ENCODE measurements around the gene HERC5.
A peak's percentile ranks its signal among the peaks of the same experiment; 100 is the strongest.

The HERC5 gene

GRCh38 chr4:88448889-88449288 is 8.0 kb upstream of the HERC5 start:
- Histone ChIP-seq H2BK15ac (replicated peaks; ENCODE audit: low read depth) (no peak overlapping the region), H3K18ac (ENCODE audit: low read length) (no peak overlapping the region), H3K4me2 (ENCODE audit: low read length) (no peak overlapping the region), H4K5ac (ENCODE audit: low read length) (no peak overlapping the region), H3K4me3 (ENCODE audit: low read length) (no peak overlapping the region), H2BK5ac (ENCODE audit: low read length) (no peak overlapping the region), H4K8ac (ENCODE audit: low read depth, low read length) (no peak overlapping the region), H3K56ac (ENCODE audit: low read length) (no peak overlapping the region), H3K23ac (ENCODE audit: low read length) (no peak overlapping the region), H3K4ac (ENCODE audit: low read depth, low read length) (no peak overlapping the region), H3K4me1 (ENCODE audit: control insufficient read depth, low read depth, low read length) (no peaks in the 10 kb centered on the region), H3K79me2 (ENCODE audit: control insufficient read depth, insufficient read depth, low read length) (no peaks in the 10 kb centered on the region), H3K27me3 (ENCODE audit: insufficient read depth, low read length, poor library complexity) (no peaks in the 10 kb centered on the region), H3K9ac (ENCODE audit: low read length) (no peak overlapping the region), H3K27ac (ENCODE audit: low read depth, low read length) (no peak overlapping the region), H2AK5ac (ENCODE audit: low read length) (no peak overlapping the region), H3K79me1 (ENCODE audit: low read length) (no peaks in the 10 kb centered on the region), H3K36me3 (ENCODE audit: control insufficient read depth, insufficient read depth, low read length) (no peaks in the 10 kb centered on the region), H2BK120ac (ENCODE audit: low read depth, low read length) (no peak overlapping the region)
- DNase-seq = no peak

- no peak overlapping the region for H4K8ac ChIP-seq (ENCODE audit: low read depth, low read length)
- H3K27ac ChIP-seq (ENCODE audit: low read depth, low read length) = no peak overlapping the region
- H2BK120ac ChIP-seq (ENCODE audit: low read depth, low read length) = no peak overlapping the region
- no peaks in the 10 kb centered on the region for H3K79me1 ChIP-seq (ENCODE audit: low read length)
- no peak overlapping the region for H3K4me2 ChIP-seq (ENCODE audit: low read length)
- no peaks in the 10 kb centered on the region for H3K36me3 ChIP-seq (ENCODE audit: control insufficient read depth, insufficient read depth, low read length)
- H2AK5ac ChIP-seq (ENCODE audit: low read length) = no peak overlapping the region
- no peak overlapping the region for H2BK15ac ChIP-seq (replicated peaks; ENCODE audit: low read depth)
- no peak for DNase-seq
- H3K4me1 ChIP-seq (ENCODE audit: control insufficient read depth, low read depth, low read length) = no peaks in the 10 kb centered on the region
- no peak overlapping the region for H3K23ac ChIP-seq (ENCODE audit: low read length)
- no peaks in the 10 kb centered on the region for H3K79me2 ChIP-seq (ENCODE audit: control insufficient read depth, insufficient read depth, low read length)
- H4K5ac ChIP-seq (ENCODE audit: low read length) = no peak overlapping the region
- H3K9ac ChIP-seq (ENCODE audit: low read length) = no peak overlapping the region
- no peak overlapping the region for H3K4ac ChIP-seq (ENCODE audit: low read depth, low read length)
- no peak overlapping the region for H3K4me3 ChIP-seq (ENCODE audit: low read length)
- H3K27me3 ChIP-seq (ENCODE audit: insufficient read depth, low read length, poor library complexity) = no peaks in the 10 kb centered on the region
- H3K18ac ChIP-seq (ENCODE audit: low read length) = no peak overlapping the region
- no peak overlapping the region for H2BK5ac ChIP-seq (ENCODE audit: low read length)
- H3K56ac ChIP-seq (ENCODE audit: low read length) = no peak overlapping the region
These were observed 7.6 kb upstream of the HERC5 start for GRCh38 chr4:88449290-88449689.

GRCh38 chr4:88451205-88451604 is 5.7 kb upstream of the HERC5 start:
- H3K4me1 ChIP-seq (ENCODE audit: control insufficient read depth, low read depth, low read length) = no peaks in the 10 kb centered on the region
- DNase-seq = no peak
- no peak overlapping the region for H2AK5ac ChIP-seq (ENCODE audit: low read length)
- no peaks in the 10 kb centered on the region for H3K27me3 ChIP-seq (ENCODE audit: insufficient read depth, low read length, poor library complexity)
- H2BK5ac ChIP-seq (ENCODE audit: low read length) = no peak overlapping the region
- no peak overlapping the region for H3K9ac ChIP-seq (ENCODE audit: low read length)
- WGBS (ENCODE audit: extremely low coverage, insufficient coverage, low lambda C conversion rate) = no CpG with 5 or more reads among the region's 2 CpGs
- no peak overlapping the region for H3K56ac ChIP-seq (ENCODE audit: low read length)
- H3K79me1 ChIP-seq (ENCODE audit: low read length) = no peaks in the 10 kb centered on the region
- no peaks in the 10 kb centered on the region for H3K79me2 ChIP-seq (ENCODE audit: control insufficient read depth, insufficient read depth, low read length)
- no peak overlapping the region for H3K4ac ChIP-seq (ENCODE audit: low read depth, low read length)
- no peak overlapping the region for H3K27ac ChIP-seq (ENCODE audit: low read depth, low read length)
- no peak overlapping the region for H3K23ac ChIP-seq (ENCODE audit: low read length)
- no peak overlapping the region for H2BK15ac ChIP-seq (replicated peaks; ENCODE audit: low read depth)
- no peak overlapping the region for H3K4me2 ChIP-seq (ENCODE audit: low read length)
- H4K5ac ChIP-seq (ENCODE audit: low read length) = no peak overlapping the region
- H3K18ac ChIP-seq (ENCODE audit: low read length) = no peak overlapping the region
- no peak overlapping the region for H2BK120ac ChIP-seq (ENCODE audit: low read depth, low read length)
- no peak overlapping the region for H3K4me3 ChIP-seq (ENCODE audit: low read length)
- H4K8ac ChIP-seq (ENCODE audit: low read depth, low read length) = no peak overlapping the region
- no peaks in the 10 kb centered on the region for H3K36me3 ChIP-seq (ENCODE audit: control insufficient read depth, insufficient read depth, low read length)

DNA sequence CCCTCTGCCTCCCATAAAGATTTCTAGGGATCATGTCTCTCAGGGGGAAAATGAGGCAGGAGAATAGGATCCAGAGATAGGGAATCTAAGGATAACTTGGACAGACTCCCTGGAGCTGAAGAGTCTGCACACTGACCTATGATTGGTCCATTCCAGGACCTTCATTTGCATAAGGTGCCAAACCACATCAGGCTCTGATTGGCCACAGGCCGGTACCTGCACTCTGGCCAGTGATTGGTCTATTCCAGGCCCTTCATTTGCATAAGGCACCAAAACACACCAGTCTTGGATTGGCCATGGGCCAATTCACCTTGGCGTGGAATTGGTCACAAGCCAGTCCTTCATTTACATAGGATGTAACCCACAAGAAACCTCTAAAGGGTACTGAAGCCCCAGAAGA is 4.0 kb upstream of the HERC5 start:
- no CpG with 5 or more reads among the region's 2 CpGs for WGBS (ENCODE audit: extremely low coverage, insufficient coverage, low lambda C conversion rate)
- H3K4me3 ChIP-seq (ENCODE audit: low read length) = no peak overlapping the region
- no peak overlapping the region for H3K27ac ChIP-seq (ENCODE audit: low read depth, low read length)
- no peak overlapping the region for H3K23ac ChIP-seq (ENCODE audit: low read length)
- no peaks in the 10 kb centered on the region for H3K4me1 ChIP-seq (ENCODE audit: control insufficient read depth, low read depth, low read length)
- no peak overlapping the region for H3K4me2 ChIP-seq (ENCODE audit: low read length)
- H3K18ac ChIP-seq (ENCODE audit: low read length) = no peak overlapping the region
- no peak for DNase-seq
- no peak overlapping the region for H2BK5ac ChIP-seq (ENCODE audit: low read length)
- no peak overlapping the region for H2AK5ac ChIP-seq (ENCODE audit: low read length)
- H2BK120ac ChIP-seq (ENCODE audit: low read depth, low read length) = no peak overlapping the region
- H3K56ac ChIP-seq (ENCODE audit: low read length) = no peak overlapping the region
- no peaks in the 10 kb centered on the region for H3K79me2 ChIP-seq (ENCODE audit: control insufficient read depth, insufficient read depth, low read length)
- H3K9ac ChIP-seq (ENCODE audit: low read length) = no peak overlapping the region
- no peaks in the 10 kb centered on the region for H3K79me1 ChIP-seq (ENCODE audit: low read length)
- H2BK15ac ChIP-seq (replicated peaks; ENCODE audit: low read depth) = no peak overlapping the region
- no peaks in the 10 kb centered on the region for H3K36me3 ChIP-seq (ENCODE audit: control insufficient read depth, insufficient read depth, low read length)
- H4K8ac ChIP-seq (ENCODE audit: low read depth, low read length) = no peak overlapping the region
- peaks cover 3% of the 10 kb centered on the region for H3K27me3 ChIP-seq (ENCODE audit: insufficient read depth, low read length, poor library complexity)
- no peak overlapping the region for H3K4ac ChIP-seq (ENCODE audit: low read depth, low read length)
- no peak overlapping the region for H4K5ac ChIP-seq (ENCODE audit: low read length)

GRCh38 chr4:88457307-88458103 is 586 bp downstream of the HERC5 start:
- Histone ChIP-seq H4K5ac (ENCODE audit: low read length) (no peak overlapping the region), H3K4me3 (ENCODE audit: low read length) (peak overlapping the region; percentile 63), H3K27me3 (ENCODE audit: insufficient read depth, low read length, poor library complexity) (peaks cover 3% of the 10 kb centered on the region), H3K18ac (ENCODE audit: low read length) (no peak overlapping the region), H3K4ac (ENCODE audit: low read depth, low read length) (no peak overlapping the region), H4K8ac (ENCODE audit: low read depth, low read length) (no peak overlapping the region), H3K79me1 (ENCODE audit: low read length) (no peaks in the 10 kb centered on the region), H3K9ac (ENCODE audit: low read length) (peak overlapping the region; percentile 59), H2AK5ac (ENCODE audit: low read length) (no peak overlapping the region), H3K4me1 (ENCODE audit: control insufficient read depth, low read depth, low read length) (no peaks in the 10 kb centered on the region), H3K4me2 (ENCODE audit: low read length) (peak overlapping the region; percentile 75), H2BK120ac (ENCODE audit: low read depth, low read length) (no peak overlapping the region), H3K23ac (ENCODE audit: low read length) (no peak overlapping the region), H3K56ac (ENCODE audit: low read length) (peak overlapping the region; percentile 75), H3K27ac (ENCODE audit: low read depth, low read length) (no peak overlapping the region), H2BK15ac (replicated peaks; ENCODE audit: low read depth) (no peak overlapping the region), H3K79me2 (ENCODE audit: control insufficient read depth, insufficient read depth, low read length) (no peaks in the 10 kb centered on the region), H2BK5ac (ENCODE audit: low read length) (no peak overlapping the region), H3K36me3 (ENCODE audit: control insufficient read depth, insufficient read depth, low read length) (no peaks in the 10 kb centered on the region)
- no CpG with 5 or more reads among the region's 75 CpGs for WGBS (ENCODE audit: extremely low coverage, insufficient coverage, low lambda C conversion rate)
- DNase-seq = peak; percentile 57

DNA sequence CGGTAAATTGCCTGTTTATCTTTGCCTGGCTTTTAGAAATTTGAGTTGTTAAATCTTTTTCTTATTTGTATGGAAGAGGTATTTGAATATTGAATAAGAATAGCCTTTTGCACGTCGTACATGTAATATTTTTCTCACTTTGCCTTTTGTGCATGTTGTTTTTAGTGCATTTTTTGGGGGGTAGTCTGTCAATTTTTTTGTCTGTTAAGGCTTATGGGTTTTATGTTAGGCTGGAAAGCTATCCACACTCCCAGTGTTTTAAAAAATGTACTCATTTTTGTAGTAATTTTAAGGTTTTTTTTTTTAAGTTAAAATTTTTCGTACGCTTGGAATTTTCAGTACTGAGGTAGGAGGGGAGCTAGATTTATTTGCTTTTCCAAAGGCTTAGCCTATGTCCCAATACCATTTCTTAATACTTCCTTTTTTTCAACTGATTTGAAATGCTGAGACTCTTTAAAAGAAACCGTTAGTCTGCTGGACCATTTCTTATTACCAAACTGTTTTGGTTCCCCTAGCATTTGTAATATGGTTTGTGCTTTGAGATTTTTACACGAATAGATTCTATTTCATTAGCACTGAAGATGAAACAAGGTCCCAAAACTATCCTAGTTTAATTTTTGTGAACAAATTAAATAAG is 1.3 kb downstream of the HERC5 start:
- H3K79me2 ChIP-seq (ENCODE audit: control insufficient read depth, insufficient read depth, low read length) = no peaks in the 10 kb centered on the region
- no peaks in the 10 kb centered on the region for H3K36me3 ChIP-seq (ENCODE audit: control insufficient read depth, insufficient read depth, low read length)
- no peak overlapping the region for H3K56ac ChIP-seq (ENCODE audit: low read length)
- no peak overlapping the region for H3K4ac ChIP-seq (ENCODE audit: low read depth, low read length)
- no peak for DNase-seq
- H3K23ac ChIP-seq (ENCODE audit: low read length) = no peak overlapping the region
- H4K5ac ChIP-seq (ENCODE audit: low read length) = no peak overlapping the region
- no peak overlapping the region for H3K4me3 ChIP-seq (ENCODE audit: low read length)
- peaks cover 3% of the 10 kb centered on the region for H3K27me3 ChIP-seq (ENCODE audit: insufficient read depth, low read length, poor library complexity)
- no peak overlapping the region for H3K9ac ChIP-seq (ENCODE audit: low read length)
- no peak overlapping the region for H2BK5ac ChIP-seq (ENCODE audit: low read length)
- H4K8ac ChIP-seq (ENCODE audit: low read depth, low read length) = no peak overlapping the region
- no peak overlapping the region for H3K18ac ChIP-seq (ENCODE audit: low read length)
- no peak overlapping the region for H2BK120ac ChIP-seq (ENCODE audit: low read depth, low read length)
- H3K4me2 ChIP-seq (ENCODE audit: low read length) = no peak overlapping the region
- no peaks in the 10 kb centered on the region for H3K4me1 ChIP-seq (ENCODE audit: control insufficient read depth, low read depth, low read length)
- no peak overlapping the region for H2AK5ac ChIP-seq (ENCODE audit: low read length)
- no peak overlapping the region for H3K27ac ChIP-seq (ENCODE audit: low read depth, low read length)
- no peaks in the 10 kb centered on the region for H3K79me1 ChIP-seq (ENCODE audit: low read length)
- H2BK15ac ChIP-seq (replicated peaks; ENCODE audit: low read depth) = no peak overlapping the region
- WGBS (ENCODE audit: extremely low coverage, insufficient coverage, low lambda C conversion rate) = 100% methylated on average over 2 of the region's 7 CpGs

Data from mesendoderm (in vitro differentiated cells).